PFSK-1 (cell line): Measurements from ENCODE around the gene KRT86.

Experiments
- FOXP2 ChIP-seq: optimal IDR thresholded peaks from 2 replicates; pipeline ENCODE3; 2011; ENCODE audit warnings: borderline replicate concordance, control low read depth, inconsistent platforms; ENCODE audit not compliant: insufficient read depth; ENCODE audit errors: extremely low read length, extremely low read depth
- POLR2AphosphoS5 ChIP-seq: IDR thresholded peaks from 2 replicates; pipeline ENCODE4 v1.6.1; 2012; ENCODE audit warnings: low read depth, mild to moderate bottlenecking, control low read depth, low read length, moderate library complexity
- REST ChIP-seq, 2 experiments: IDR thresholded peaks; 2 replicates each; pipeline versions ENCODE4 v1.6.1 to v1.8.0; 2011 to 2012; ENCODE audit warnings: low read depth in 2 of 2, low read length in 2 of 2, control low read depth in 1 of 2, inconsistent platforms in 1 of 2, mild to moderate bottlenecking in 1 of 2, moderate library complexity in 1 of 2; ENCODE audit not compliant: insufficient read depth in 1 of 2
- SIN3A ChIP-seq: IDR thresholded peaks from 2 replicates; pipeline ENCODE4 v1.6.1; 2012; ENCODE audit warnings: mild to moderate bottlenecking, low read length, moderate library complexity, borderline replicate concordance; ENCODE audit not compliant: insufficient read depth
- TAF1 ChIP-seq: IDR thresholded peaks from 2 replicates; pipeline ENCODE4 v1.6.1; 2012; ENCODE audit warnings: low read length, control low read depth, borderline replicate concordance; ENCODE audit not compliant: insufficient read depth

KRT86 gene

DNA sequence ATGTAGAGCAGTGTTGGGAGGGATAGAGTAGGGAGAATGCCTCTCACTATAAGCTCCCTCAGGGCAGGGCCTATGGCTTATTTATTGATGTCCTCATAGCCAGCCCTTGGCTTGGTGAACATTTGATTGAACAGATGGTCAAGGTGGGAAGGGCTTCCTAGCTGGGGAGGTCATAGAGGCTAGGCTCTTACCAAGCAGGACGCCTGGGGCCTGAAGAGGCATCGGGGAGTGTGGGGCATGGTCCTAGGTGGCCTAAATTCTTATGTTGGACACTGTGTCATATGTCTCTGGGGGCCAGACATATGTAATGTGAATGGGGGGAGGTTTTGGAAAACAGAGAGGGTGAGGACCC, 17.9 kb upstream of the KRT86 start:
- TF ChIP-seq SIN3A = no peak

DNA sequence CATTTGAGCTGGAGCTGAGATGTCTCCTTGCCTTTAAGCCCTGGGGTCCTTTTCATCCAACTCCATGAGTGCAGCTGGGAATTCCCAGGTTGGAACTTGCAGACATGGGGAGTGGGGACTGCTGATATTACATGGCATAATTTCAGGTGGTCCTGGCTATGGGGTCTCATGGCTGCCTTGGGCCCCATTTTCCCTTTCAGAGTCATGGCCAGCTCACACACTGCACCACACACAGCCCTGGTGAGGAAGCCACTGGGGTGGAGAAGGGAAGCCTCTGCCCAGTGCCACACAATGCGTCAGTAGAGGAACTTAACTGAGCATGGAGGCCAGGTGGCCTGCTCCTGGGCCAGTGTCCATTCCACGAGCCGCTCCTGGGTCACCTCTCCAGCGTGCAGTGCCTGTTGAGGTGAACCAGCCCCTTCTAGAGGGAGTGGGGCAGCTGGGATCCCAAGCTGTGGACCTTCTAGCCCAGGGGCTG, 17.3 kb upstream of the KRT86 start:
- no peak for TF ChIP-seq REST (IDR thresholded peaks at IDR 0.05; ENCODE audit: insufficient read depth in 1 of 2, low read depth in 2 of 2, low read length in 2 of 2)
- TF ChIP-seq POLR2AphosphoS5 = no peak
- no peak for TF ChIP-seq SIN3A
- TF ChIP-seq TAF1 = no peak
- TF ChIP-seq FOXP2 = no peak

- TF ChIP-seq POLR2AphosphoS5 (no peak), REST (IDR thresholded peaks at IDR 0.05; ENCODE audit: insufficient read depth in 1 of 2, low read depth in 2 of 2, low read length in 2 of 2) (no peak), FOXP2 (no peak), SIN3A (no peak), TAF1 (no peak)
Observed at GRCh38 chr12:52258335-52258901, 16.0 kb upstream of the KRT86 start.

DNA sequence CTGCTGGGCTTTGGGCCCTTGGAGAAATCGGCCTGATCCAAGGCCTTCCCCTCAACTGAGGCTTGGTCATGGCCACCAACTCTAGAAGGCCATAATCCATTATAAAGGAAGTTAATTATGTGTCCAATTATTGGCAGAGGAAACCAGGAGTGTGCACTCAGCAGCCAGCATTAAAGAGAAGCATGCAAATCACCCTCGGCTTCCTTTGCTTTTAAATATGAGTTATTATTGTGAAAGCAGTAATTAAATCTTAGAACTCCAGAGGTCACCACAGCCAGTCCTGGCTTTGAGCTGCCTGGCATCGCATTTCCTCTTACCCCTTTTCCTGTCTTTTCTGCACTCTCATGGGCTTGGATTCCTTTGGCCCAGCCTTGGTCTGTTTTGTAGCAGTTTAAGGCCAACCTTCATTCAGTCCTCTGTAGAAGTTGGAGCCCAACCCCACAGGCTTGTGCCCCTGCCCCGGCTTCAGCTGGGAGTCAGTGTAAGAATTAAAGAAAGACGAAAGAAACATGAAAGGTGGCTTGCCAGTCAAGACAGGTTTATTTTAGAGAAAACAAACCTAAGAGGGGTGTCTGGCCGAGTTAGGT, 14.7 kb upstream of the KRT86 start:
- TF ChIP-seq POLR2AphosphoS5 (no peak), SIN3A (no peak), FOXP2 (no peak), REST (IDR thresholded peaks at IDR 0.05; ENCODE audit: insufficient read depth in 1 of 2, low read depth in 2 of 2, low read length in 2 of 2) (no peak), TAF1 (no peak)

- no peak for TF ChIP-seq SIN3A
- no peak for TF ChIP-seq TAF1
- TF ChIP-seq POLR2AphosphoS5 = no peak
- TF ChIP-seq REST (IDR thresholded peaks at IDR 0.05; ENCODE audit: insufficient read depth in 1 of 2, low read depth in 2 of 2, low read length in 2 of 2) = no peak
- TF ChIP-seq FOXP2 = no peak
Observed at GRCh38 chr12:52260361-52261207, 13.9 kb upstream of the KRT86 start.
